ENCODE measurements around the gene SLC12A8. TPM values are rescaled to one million over a fixed set of nuclear protein-coding genes. Genes with fewer than 3 reads are reported as not detected.

Gene SLC12A8
- total and polyA plus RNA-seq, 2 donors (not counting 1 experiment from before 2014, with no cell fraction given) = 0.57 to 1.1 TPM

- no peak for TF ChIP-seq EZH2 (IDR thresholded peaks at IDR 0.05; ENCODE audit: borderline replicate concordance, insufficient read depth, low read depth, low read length, poor library complexity, severe bottlenecking)
- TF ChIP-seq CTCF (IDR thresholded peaks at IDR 0.05) = no peak
- H3K36me3 ChIP-seq (replicated peaks in 1 of 2; ENCODE audit: control extremely low read depth in 1 of 2, control insufficient read depth in 1 of 2, extremely low read depth in 1 of 2, insufficient read depth in 2 of 2, low read length in 1 of 2) = no peaks in the 10 kb centered on the region
- H3K27ac ChIP-seq (ENCODE audit: low read length in 2 of 2) = no peak overlapping the region
- H3K27ac Mint-ChIP-seq = no peak overlapping the region
- no peak overlapping the region for H3K4me2 ChIP-seq (replicated peaks; ENCODE audit: low read depth, low read length, poor library complexity, severe bottlenecking)
- no peak overlapping the region for H3K4me3 ChIP-seq (ENCODE audit: control extremely low read depth in 1 of 5, extremely low read depth in 1 of 5, insufficient read depth in 1 of 5, low read depth in 2 of 5, low read length in 4 of 5)
- no peak overlapping the region for H2AFZ ChIP-seq (ENCODE audit: insufficient read depth, low read depth, low read length, poor library complexity, severe bottlenecking)
- intact Hi-C loops (cut with micrococcal nuclease) = no loop called here
- no peaks in the 10 kb centered on the region for H3K27me3 Mint-ChIP-seq
- H3K4me3 Mint-ChIP-seq = no peak overlapping the region
- DNase-seq (no peak), ATAC-seq (ENCODE audit: low read depth) (no peak)
- CTCF ChIA-PET = interaction anchor here (0.7 kb wide), 1 partner anchor 21 kb away, joined by 3 read pairs; no protein-coding TSS in a partner anchor
- H3K27me3 ChIP-seq (replicated peaks in 1 of 4; ENCODE audit: control extremely low read depth in 1 of 4, control insufficient read depth in 3 of 4, insufficient read depth in 4 of 4, low read length in 3 of 4) = no peaks in the 10 kb centered on the region
- WGBS (ENCODE audit: insufficient coverage) = 98% methylated on average over 8 of the region's 11 CpGs
- H3K9ac ChIP-seq (ENCODE audit: low read length) = no peak overlapping the region
- peaks cover 6% of the 10 kb centered on the region for H3K79me2 ChIP-seq (ENCODE audit: control insufficient read depth, insufficient read depth, low read length)
- H3K4me1 Mint-ChIP-seq = peaks cover 4% of the 10 kb centered on the region
- no peaks in the 10 kb centered on the region for H4K20me1 ChIP-seq (ENCODE audit: control insufficient read depth, insufficient read depth, low read length, poor library complexity, severe bottlenecking)
- no peaks in the 10 kb centered on the region for H3K4me1 ChIP-seq (ENCODE audit: control insufficient read depth in 2 of 2, insufficient read depth in 2 of 2, low read length in 2 of 2)
- peaks cover 0 to 12% (median 5%) of the 10 kb centered on the region in 3 donors for H3K9me3 ChIP-seq (ENCODE audit: control extremely low read depth in 1 of 3, control insufficient read depth in 2 of 3, insufficient read depth in 1 of 3, low read length in 2 of 3)
- peaks cover 4% of the 10 kb centered on the region for H3K9me3 Mint-ChIP-seq (ENCODE audit: insufficient read depth)
- POLR2A ChIA-PET = no interaction called here
Observed at GRCh38 chr3:125039131-125040100, 173.1 kb downstream of the SLC12A8 start.

Data from B cell (primary cell).